Calu3 (cell line): Measurements from ENCODE around the gene COG4. TPM values are rescaled to one million over a fixed set of nuclear protein-coding genes. Genes with fewer than 3 reads are reported as not detected.

Source experiments
- BruUV-seq: library from RNA; stranded (reverse); fragments of 400-500 nt; replicated peaks from 2 replicates; lab custom pipeline; 2021; lab: Mats Ljungman, UMichigan
- CTCF ChIA-PET: fragments of 300-600 bp; sonication (Branson Sonifier 250); formaldehyde crosslinking; loops from one replicate; lab custom pipeline; 2022; ENCODE audit warnings: antibody characterized with exemption; lab: Charles Lee
- DNase-seq: peaks from one replicate; pipeline ENCODE4 v3.0.0; 2022
- H3K27ac Mint-ChIP-seq: one replicate; pipeline ENCODE4 v1.8.0; 2022; ENCODE audit warnings: mixed read lengths; ENCODE audit not compliant: unreplicated experiment
- H3K27me3 Mint-ChIP-seq: one replicate; pipeline ENCODE4 v1.8.0; 2022; ENCODE audit warnings: mixed read lengths; ENCODE audit not compliant: unreplicated experiment
- H3K36me3 Mint-ChIP-seq: one replicate; pipeline ENCODE4 v1.8.0; 2022; ENCODE audit warnings: mild to moderate bottlenecking, moderate library complexity, mixed read lengths; ENCODE audit not compliant: insufficient read depth, unreplicated experiment
- H3K4me1 Mint-ChIP-seq: one replicate; pipeline ENCODE4 v1.8.0; 2022; ENCODE audit warnings: mild to moderate bottlenecking, low read depth, mixed read lengths; ENCODE audit not compliant: unreplicated experiment
- H3K4me3 Mint-ChIP-seq: one replicate; pipeline ENCODE4 v1.8.0; 2022; ENCODE audit warnings: mild to moderate bottlenecking, low read depth, moderate library complexity, mixed read lengths; ENCODE audit not compliant: unreplicated experiment
- H3K9me3 Mint-ChIP-seq: one replicate; pipeline ENCODE4 v1.8.0; 2022; ENCODE audit warnings: low read depth, mixed read lengths; ENCODE audit not compliant: unreplicated experiment
- CTCF ChIP-seq: fragments of 200-600 bp; IDR thresholded peaks from one replicate; pipeline ENCODE4 v1.8.0; 2022; ENCODE audit warnings: antibody characterized with exemption; ENCODE audit not compliant: unreplicated experiment
- intact Hi-C: fragments of 100-400 bp; cut with micrococcal nuclease; formaldehyde crosslinking; loops from one replicate; pipeline ENCODE4 v1.10.0; 2022; ENCODE audit not compliant: unreplicated experiment
- total RNA-seq: library from RNA; stranded (reverse); gene quantifications from 2 replicates; pipeline ENCODE4 v1.2.3, GENCODE V29; 2022

The COG4 gene
- total RNA-seq, 1 experiment from 2014 or later, result 88.6 TPM

GRCh38 chr16:70510216-70510615 lies 13.1 kb downstream of the COG4 start:
- peaks cover 41% of the 10 kb centered on the region for H3K36me3 Mint-ChIP-seq
- H3K4me1 Mint-ChIP-seq, result no peaks in the 10 kb centered on the region
- BruUV-seq, result no TSS peak

GRCh38 chr16:70508752-70509151 lies 14.6 kb downstream of the COG4 start:
- Mint-ChIP-seq H3K9me3 (no peaks in the 10 kb centered on the region), H3K4me1 (no peaks in the 10 kb centered on the region), H3K27me3 (no peaks in the 10 kb centered on the region), H3K36me3 (peaks cover 36% of the 10 kb centered on the region), H3K27ac (no peak overlapping the region), H3K4me3 (no peak overlapping the region)
- DNase-seq, result no peak
- CTCF ChIA-PET, result interaction anchor here (0.6 kb wide), 1 partner anchor 11 kb away, joined by 3 read pairs; no protein-coding TSS in a partner anchor
- no peak for TF ChIP-seq CTCF
- intact Hi-C loops, result no loop called here
- BruUV-seq, result no TSS peak

More at GRCh38 chr16:70510216-70510615, 13.1 kb downstream of the COG4 start:
- TF ChIP-seq CTCF, result no peak
- DNase-seq, result no peak
- Mint-ChIP-seq H3K27me3 (no peaks in the 10 kb centered on the region), H3K4me3 (no peak overlapping the region), H3K9me3 (no peaks in the 10 kb centered on the region), H3K27ac (no peak overlapping the region)
- CTCF ChIA-PET, result no interaction called here
- intact Hi-C loops, result no loop called here

GRCh38 chr16:70496513-70496912 lies 26.8 kb downstream of the COG4 start:
- H3K27ac Mint-ChIP-seq, result no peak overlapping the region
- H3K4me3 Mint-ChIP-seq, result no peak overlapping the region
- no TSS peak for BruUV-seq
- H3K4me1 Mint-ChIP-seq, result no peaks in the 10 kb centered on the region
- DNase-seq, result no peak
- TF ChIP-seq CTCF, result no peak
- intact Hi-C loops, result no loop called here
- no peaks in the 10 kb centered on the region for H3K27me3 Mint-ChIP-seq
- no peaks in the 10 kb centered on the region for H3K9me3 Mint-ChIP-seq
- peaks cover 38% of the 10 kb centered on the region for H3K36me3 Mint-ChIP-seq
- CTCF ChIA-PET, result interaction anchor here (0.6 kb wide), 1 partner anchor 43 kb away, joined by 3 read pairs; no protein-coding TSS in a partner anchor

GRCh38 chr16:70495425-70496182 lies 27.8 kb downstream of the COG4 start:
- CTCF ChIA-PET, result interaction anchor here (0.6 kb wide), 1 partner anchor 44 kb away, joined by 3 read pairs; no protein-coding TSS in a partner anchor
- H3K27ac Mint-ChIP-seq, result no peak overlapping the region
- H3K9me3 Mint-ChIP-seq, result no peaks in the 10 kb centered on the region
- H3K27me3 Mint-ChIP-seq, result no peaks in the 10 kb centered on the region
- TF ChIP-seq CTCF, result no peak
- no TSS peak for BruUV-seq
- intact Hi-C loops, result no loop called here
- no peaks in the 10 kb centered on the region for H3K4me1 Mint-ChIP-seq
- H3K4me3 Mint-ChIP-seq, result no peak overlapping the region
- no peak for DNase-seq
- H3K36me3 Mint-ChIP-seq, result peaks cover 30% of the 10 kb centered on the region
